A549 (cell line): ENCODE results near the gene FAAP24.

ENCODE experiments used
- BHLHE40 ChIP-seq: IDR thresholded peaks from 2 replicates; pipeline ENCODE4 v1.6.1; 2012; ENCODE audit warnings: low read depth, low read length, inconsistent platforms
- CEBPB ChIP-seq, 2 experiments: fragments of >200 bp in 1 of 2; sonication (Bioruptor Twin) in 1 of 2; formaldehyde crosslinking in 1 of 2; IDR thresholded peaks; 2 replicates each; pipeline ENCODE4 v1.6.1; 2012 to 2016
- EP300 ChIP-seq, 2 experiments: fragments of >200 bp; sonication (Bioruptor Twin); formaldehyde crosslinking; IDR thresholded peaks; 2 replicates in 1 of 2; 3 replicates in 1 of 2; pipeline ENCODE4 v1.6.1; 2016 to 2017
- FOXS1 ChIP-seq: fragments of 250-450 bp; sonication (Bioruptor Pico); IDR thresholded peaks from 2 replicates; pipeline ENCODE4 v1.5.0; 2020; ENCODE audit warnings: mild to moderate bottlenecking, moderate library complexity
- HOXA7 ChIP-seq: fragments of 250-450 bp; sonication (Bioruptor Pico); IDR thresholded peaks from 2 replicates; pipeline ENCODE4 v1.5.0; 2020; ENCODE audit warnings: mild to moderate bottlenecking, moderate library complexity
- JUN ChIP-seq, 2 experiments: fragments of >200 bp; sonication (Bioruptor Twin); formaldehyde crosslinking; IDR thresholded peaks; 2 replicates in 1 of 2; 3 replicates in 1 of 2; pipeline ENCODE4 v1.6.1; 2016 to 2017
- KDM1A ChIP-seq: fragments of 200-600 bp; sonication (generic); IDR thresholded peaks from 2 replicates; pipeline ENCODE4 v1.6.1; 2016; ENCODE audit warnings: low read depth, mild to moderate bottlenecking
- MAZ ChIP-seq: fragments of 150-350 bp; IDR thresholded peaks from 2 replicates; pipeline ENCODE4 v1.6.1; 2014; ENCODE audit warnings: antibody characterized with exemption, low read depth, low read length, borderline replicate concordance
- POLR2A ChIP-seq: IDR thresholded peaks from 2 replicates; pipeline ENCODE4 v1.6.1; 2012; ENCODE audit warnings: mild to moderate bottlenecking, low read length
- RAD21 ChIP-seq, 2 experiments: fragments of >200 bp in 1 of 2; sonication (Bioruptor Twin) in 1 of 2; formaldehyde crosslinking in 1 of 2; IDR thresholded peaks in 1 of 2; conservative IDR thresholded peaks in 1 of 2; 2 replicates in 1 of 2; 3 replicates in 1 of 2; pipeline ENCODE4 v1.6.1; 2012 to 2018; ENCODE audit warnings: inconsistent platforms in 1 of 2
- TF ChIP-seq, protein P1 (sequence below): fragments of >200 bp; sonication (Bioruptor Twin); formaldehyde crosslinking; IDR thresholded peaks from 3 replicates; pipeline ENCODE4 v1.5.1; 2016
- TF ChIP-seq, protein P2 (sequence below): IDR thresholded peaks from 2 replicates; pipeline ENCODE4 v1.6.1; 2012
- TF ChIP-seq, protein P3 (sequence below): fragments of 450-650 bp; IDR thresholded peaks from 2 replicates; pipeline ENCODE4 v1.6.1; 2014; ENCODE audit warnings: antibody characterized with exemption
- TF ChIP-seq, protein P4 (sequence below): fragments of 200-600 bp; sonication (generic); IDR thresholded peaks from 2 replicates; pipeline ENCODE4 v1.6.1; 2016; ENCODE audit warnings: antibody characterized with exemption, mild to moderate bottlenecking, moderate library complexity

DNA sequence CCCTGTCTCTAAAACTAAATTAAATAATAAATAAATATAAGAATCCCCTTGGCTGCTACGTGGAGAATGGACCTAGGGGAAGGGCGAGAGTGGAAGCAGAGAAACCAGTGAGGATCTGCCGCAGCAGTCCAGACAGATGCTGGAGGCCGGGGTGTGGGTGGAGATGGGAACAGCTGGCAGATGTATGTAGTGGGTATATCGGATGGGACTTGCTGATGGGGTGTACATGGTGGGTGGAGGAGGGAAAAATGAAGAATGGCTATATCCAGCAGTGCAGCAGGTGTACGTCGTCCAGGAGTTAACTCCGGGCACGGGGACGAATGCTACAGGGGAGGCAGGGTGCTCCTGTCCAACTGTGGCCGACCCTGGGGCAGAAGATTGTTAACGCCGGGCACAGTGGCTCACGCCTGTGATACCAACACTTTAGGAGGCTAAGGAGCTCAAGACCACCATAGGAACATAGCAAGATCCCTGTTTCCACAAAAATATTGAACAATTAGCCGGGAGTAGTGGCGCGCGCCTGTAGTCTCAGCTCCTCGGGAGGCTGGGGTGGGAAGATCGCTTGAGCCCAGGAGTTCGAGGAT is 938 bp upstream of the FAAP24 start:
- TF ChIP-seq KDM1A (no peak), CEBPB (IDR thresholded peaks at IDR 0.05) (no peak), POLR2A (no peak), FOXS1 (CRISPR knock-in tag) (no peak), JUN (IDR thresholded peaks at IDR 0.05) (no peak), RAD21 (conservative IDR thresholded peaks at IDR 0.05 in 1 of 2, IDR thresholded peaks at IDR 0.05 in 1 of 2) (no peak; a peak in 1 of 5 replicates), HOXA7 (CRISPR knock-in tag) (no peak), BHLHE40 (no peak), MAZ (no peak), EP300 (IDR thresholded peaks at IDR 0.05) (no peak)
- TF ChIP-seq, protein P1, sequence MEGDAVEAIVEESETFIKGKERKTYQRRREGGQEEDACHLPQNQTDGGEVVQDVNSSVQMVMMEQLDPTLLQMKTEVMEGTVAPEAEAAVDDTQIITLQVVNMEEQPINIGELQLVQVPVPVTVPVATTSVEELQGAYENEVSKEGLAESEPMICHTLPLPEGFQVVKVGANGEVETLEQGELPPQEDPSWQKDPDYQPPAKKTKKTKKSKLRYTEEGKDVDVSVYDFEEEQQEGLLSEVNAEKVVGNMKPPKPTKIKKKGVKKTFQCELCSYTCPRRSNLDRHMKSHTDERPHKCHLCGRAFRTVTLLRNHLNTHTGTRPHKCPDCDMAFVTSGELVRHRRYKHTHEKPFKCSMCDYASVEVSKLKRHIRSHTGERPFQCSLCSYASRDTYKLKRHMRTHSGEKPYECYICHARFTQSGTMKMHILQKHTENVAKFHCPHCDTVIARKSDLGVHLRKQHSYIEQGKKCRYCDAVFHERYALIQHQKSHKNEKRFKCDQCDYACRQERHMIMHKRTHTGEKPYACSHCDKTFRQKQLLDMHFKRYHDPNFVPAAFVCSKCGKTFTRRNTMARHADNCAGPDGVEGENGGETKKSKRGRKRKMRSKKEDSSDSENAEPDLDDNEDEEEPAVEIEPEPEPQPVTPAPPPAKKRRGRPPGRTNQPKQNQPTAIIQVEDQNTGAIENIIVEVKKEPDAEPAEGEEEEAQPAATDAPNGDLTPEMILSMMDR: no peak
- TF ChIP-seq, protein P2, sequence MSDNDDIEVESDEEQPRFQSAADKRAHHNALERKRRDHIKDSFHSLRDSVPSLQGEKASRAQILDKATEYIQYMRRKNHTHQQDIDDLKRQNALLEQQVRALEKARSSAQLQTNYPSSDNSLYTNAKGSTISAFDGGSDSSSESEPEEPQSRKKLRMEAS: no peak
- TF ChIP-seq, protein P3, sequence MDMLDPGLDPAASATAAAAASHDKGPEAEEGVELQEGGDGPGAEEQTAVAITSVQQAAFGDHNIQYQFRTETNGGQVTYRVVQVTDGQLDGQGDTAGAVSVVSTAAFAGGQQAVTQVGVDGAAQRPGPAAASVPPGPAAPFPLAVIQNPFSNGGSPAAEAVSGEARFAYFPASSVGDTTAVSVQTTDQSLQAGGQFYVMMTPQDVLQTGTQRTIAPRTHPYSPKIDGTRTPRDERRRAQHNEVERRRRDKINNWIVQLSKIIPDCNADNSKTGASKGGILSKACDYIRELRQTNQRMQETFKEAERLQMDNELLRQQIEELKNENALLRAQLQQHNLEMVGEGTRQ: no peak
- TF ChIP-seq, protein P4, sequence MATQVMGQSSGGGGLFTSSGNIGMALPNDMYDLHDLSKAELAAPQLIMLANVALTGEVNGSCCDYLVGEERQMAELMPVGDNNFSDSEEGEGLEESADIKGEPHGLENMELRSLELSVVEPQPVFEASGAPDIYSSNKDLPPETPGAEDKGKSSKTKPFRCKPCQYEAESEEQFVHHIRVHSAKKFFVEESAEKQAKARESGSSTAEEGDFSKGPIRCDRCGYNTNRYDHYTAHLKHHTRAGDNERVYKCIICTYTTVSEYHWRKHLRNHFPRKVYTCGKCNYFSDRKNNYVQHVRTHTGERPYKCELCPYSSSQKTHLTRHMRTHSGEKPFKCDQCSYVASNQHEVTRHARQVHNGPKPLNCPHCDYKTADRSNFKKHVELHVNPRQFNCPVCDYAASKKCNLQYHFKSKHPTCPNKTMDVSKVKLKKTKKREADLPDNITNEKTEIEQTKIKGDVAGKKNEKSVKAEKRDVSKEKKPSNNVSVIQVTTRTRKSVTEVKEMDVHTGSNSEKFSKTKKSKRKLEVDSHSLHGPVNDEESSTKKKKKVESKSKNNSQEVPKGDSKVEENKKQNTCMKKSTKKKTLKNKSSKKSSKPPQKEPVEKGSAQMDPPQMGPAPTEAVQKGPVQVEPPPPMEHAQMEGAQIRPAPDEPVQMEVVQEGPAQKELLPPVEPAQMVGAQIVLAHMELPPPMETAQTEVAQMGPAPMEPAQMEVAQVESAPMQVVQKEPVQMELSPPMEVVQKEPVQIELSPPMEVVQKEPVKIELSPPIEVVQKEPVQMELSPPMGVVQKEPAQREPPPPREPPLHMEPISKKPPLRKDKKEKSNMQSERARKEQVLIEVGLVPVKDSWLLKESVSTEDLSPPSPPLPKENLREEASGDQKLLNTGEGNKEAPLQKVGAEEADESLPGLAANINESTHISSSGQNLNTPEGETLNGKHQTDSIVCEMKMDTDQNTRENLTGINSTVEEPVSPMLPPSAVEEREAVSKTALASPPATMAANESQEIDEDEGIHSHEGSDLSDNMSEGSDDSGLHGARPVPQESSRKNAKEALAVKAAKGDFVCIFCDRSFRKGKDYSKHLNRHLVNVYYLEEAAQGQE: no peak
